ENCODE results near the gene N4BP2L1. TPM values are rescaled to one million over a fixed set of nuclear protein-coding genes. Genes with fewer than 3 reads are reported as not detected.
"Not testable (repeated sequence)": the region's sequence is repeated elsewhere in the genome, so short reads cannot be mapped to it uniquely, and the experiment has no call there.

Gene N4BP2L1
- total RNA-seq, 1 donor from 2014 or later, result 11.8 TPM

- no peak for DNase-seq
Measured at GRCh38 chr13:32390048-32390447, 37.9 kb downstream of the N4BP2L1 start.

- no peak for DNase-seq
Measured at GRCh38 chr13:32385410-32385809, 42.5 kb downstream of the N4BP2L1 start.

GRCh38 chr13:32384702-32385101 is 43.2 kb downstream of the N4BP2L1 start:
- DNase-seq, result no peak

GRCh38 chr13:32383836-32384618 is 43.9 kb downstream of the N4BP2L1 start:
- DNase-seq, result no peak

- no peak for DNase-seq
Measured at GRCh38 chr13:32381539-32381938, 46.4 kb downstream of the N4BP2L1 start.

GRCh38 chr13:32378012-32378411 is 49.9 kb downstream of the N4BP2L1 start:
- DNase-seq, result no peak

- no peak for DNase-seq
Measured at GRCh38 chr13:32376642-32377415, 51.1 kb downstream of the N4BP2L1 start.

GRCh38 chr13:32370805-32371204 is 57.1 kb downstream of the N4BP2L1 start:
- DNase-seq, result no peak

- DNase-seq, result no peak
Measured at GRCh38 chr13:32362574-32362973, 65.4 kb downstream of the N4BP2L1 start.

GRCh38 chr13:32355935-32356334 is 72.0 kb downstream of the N4BP2L1 start:
- not testable (repeated sequence) for DNase-seq

- no peak for DNase-seq
Measured at GRCh38 chr13:32354040-32354439, 73.9 kb downstream of the N4BP2L1 start.

- DNase-seq, result not testable (repeated sequence)
Measured at GRCh38 chr13:32350839-32351441, 77.0 kb downstream of the N4BP2L1 start.

Small RNA genes within 50 kb of the gene (small RNA-seq; reads per million reads assigned to genes)
- not detected for gene RF00190 (ENCODE audit: low replicate concordance)

Other genes starting within 250 kb of the N4BP2L1 start
- not detected for gene ZAR1L, start 112.8 kb downstream of the N4BP2L1 start, total RNA-seq
- 5.6 TPM for gene BRCA2, start 112.6 kb downstream of the N4BP2L1 start, total RNA-seq
- gene N4BP2L2, start 110.7 kb upstream of the N4BP2L1 start, total RNA-seq, result 142 TPM
- gene PDS5B, start 158.3 kb upstream of the N4BP2L1 start, total RNA-seq, result 70.3 TPM

All from skin of body (tissue), 3 donors.